Measurements from ENCODE around the gene PPP1R37.

DNA sequence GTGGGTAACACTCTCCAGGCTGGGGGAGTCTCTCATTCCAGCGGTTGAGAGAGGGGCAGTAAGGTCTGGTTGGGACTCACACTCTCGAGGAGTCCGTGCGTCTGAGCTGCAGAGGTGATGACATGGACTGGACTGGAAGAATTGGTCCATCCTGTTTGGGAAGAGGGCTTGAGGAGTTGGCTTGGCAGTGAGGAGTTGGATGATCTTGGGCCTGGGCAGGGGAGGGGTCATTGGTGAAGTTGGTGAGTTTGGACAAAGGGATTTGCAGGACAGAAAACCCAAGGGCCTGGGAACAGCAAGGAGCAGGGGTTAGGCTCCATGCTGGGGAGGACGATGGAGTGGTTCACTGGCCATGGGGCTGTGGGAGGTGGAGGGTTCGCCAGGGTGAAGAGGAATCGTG lies 3.7 kb downstream of the PPP1R37 start:
- TF ChIP-seq POLR2AphosphoS5 (IDR thresholded peaks at IDR 0.05; ENCODE audit: insufficient read depth, low read depth, low read length), result no peak
- TF ChIP-seq, protein P1, sequence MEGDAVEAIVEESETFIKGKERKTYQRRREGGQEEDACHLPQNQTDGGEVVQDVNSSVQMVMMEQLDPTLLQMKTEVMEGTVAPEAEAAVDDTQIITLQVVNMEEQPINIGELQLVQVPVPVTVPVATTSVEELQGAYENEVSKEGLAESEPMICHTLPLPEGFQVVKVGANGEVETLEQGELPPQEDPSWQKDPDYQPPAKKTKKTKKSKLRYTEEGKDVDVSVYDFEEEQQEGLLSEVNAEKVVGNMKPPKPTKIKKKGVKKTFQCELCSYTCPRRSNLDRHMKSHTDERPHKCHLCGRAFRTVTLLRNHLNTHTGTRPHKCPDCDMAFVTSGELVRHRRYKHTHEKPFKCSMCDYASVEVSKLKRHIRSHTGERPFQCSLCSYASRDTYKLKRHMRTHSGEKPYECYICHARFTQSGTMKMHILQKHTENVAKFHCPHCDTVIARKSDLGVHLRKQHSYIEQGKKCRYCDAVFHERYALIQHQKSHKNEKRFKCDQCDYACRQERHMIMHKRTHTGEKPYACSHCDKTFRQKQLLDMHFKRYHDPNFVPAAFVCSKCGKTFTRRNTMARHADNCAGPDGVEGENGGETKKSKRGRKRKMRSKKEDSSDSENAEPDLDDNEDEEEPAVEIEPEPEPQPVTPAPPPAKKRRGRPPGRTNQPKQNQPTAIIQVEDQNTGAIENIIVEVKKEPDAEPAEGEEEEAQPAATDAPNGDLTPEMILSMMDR (IDR thresholded peaks at IDR 0.05; ENCODE audit: extremely low read depth in 1 of 2, insufficient read depth in 1 of 2, low read depth in 1 of 2, low read length in 2 of 2), result no peak
- no peak for TF ChIP-seq POLR2A (IDR thresholded peaks at IDR 0.05; ENCODE audit: low read depth, low read length)

Data from endothelial cell of umbilical vein (primary cell).